Measurements from ENCODE around the gene F8A2. TPM values are rescaled to one million over a fixed set of nuclear protein-coding genes. Genes with fewer than 3 reads are reported as not detected.
"Not testable (repeated sequence)": the region's sequence is repeated elsewhere in the genome, so short reads cannot be mapped to it uniquely, and the experiment has no call there.

The F8A2 gene
- total and polyA plus RNA-seq, 2 donors = not detected

DNA sequence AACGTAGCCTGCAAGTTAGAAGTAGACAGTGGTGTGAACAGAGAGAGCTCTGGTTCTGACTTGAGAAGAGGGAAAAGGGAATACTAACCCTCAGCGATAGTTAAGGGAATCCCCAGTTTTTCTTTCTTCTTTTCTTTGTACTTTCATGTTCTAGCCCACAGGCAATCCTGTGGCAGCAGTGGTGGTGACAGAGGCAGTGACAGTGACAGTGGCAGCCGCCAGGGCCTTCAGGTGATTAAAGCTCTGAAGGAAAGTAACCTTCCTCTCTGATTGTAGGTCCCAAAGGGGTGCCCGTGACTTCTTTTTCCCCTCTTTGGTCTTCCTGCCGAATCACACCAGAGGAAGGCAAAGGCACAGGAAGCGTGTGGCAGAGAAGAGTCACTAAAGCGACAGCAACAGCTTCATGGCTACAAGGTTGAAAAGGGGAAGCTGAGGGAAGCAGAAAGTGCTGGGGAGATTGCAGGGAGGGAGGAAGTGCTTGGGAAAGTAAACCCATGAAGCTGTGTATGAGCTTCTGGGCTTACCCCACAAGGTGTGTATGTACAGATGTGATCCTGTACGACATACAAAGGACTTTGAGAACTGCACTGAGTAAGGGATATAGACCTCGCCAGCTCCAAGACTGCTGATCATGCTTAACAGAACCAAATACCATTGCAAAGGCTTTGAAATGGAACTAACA, 8.0 kb upstream of the F8A2 start:
- H3K9me3 ChIP-seq (ENCODE audit: control insufficient read depth in 2 of 2, insufficient read depth in 1 of 2, low read length in 1 of 2); H3K27me3 ChIP-seq (ENCODE audit: control insufficient read depth in 2 of 2, insufficient read depth in 1 of 2, low read length in 1 of 2); H3K27ac ChIP-seq (ENCODE audit: low read depth in 1 of 2, low read length in 1 of 2); DNase-seq (ENCODE audit: low read depth in 6 of 9, low spot score in 9 of 9); H3K36me3 ChIP-seq (ENCODE audit: control insufficient read depth in 2 of 2, insufficient read depth in 2 of 2, low read length in 1 of 2); H3K4me1 ChIP-seq (ENCODE audit: control insufficient read depth in 2 of 2, insufficient read depth in 2 of 2, low read length in 2 of 2); H3K4me3 ChIP-seq (ENCODE audit: low read length in 2 of 2): not testable (repeated sequence)
- no CpG with 5 or more reads among the region's 9 CpGs for WGBS

DNA sequence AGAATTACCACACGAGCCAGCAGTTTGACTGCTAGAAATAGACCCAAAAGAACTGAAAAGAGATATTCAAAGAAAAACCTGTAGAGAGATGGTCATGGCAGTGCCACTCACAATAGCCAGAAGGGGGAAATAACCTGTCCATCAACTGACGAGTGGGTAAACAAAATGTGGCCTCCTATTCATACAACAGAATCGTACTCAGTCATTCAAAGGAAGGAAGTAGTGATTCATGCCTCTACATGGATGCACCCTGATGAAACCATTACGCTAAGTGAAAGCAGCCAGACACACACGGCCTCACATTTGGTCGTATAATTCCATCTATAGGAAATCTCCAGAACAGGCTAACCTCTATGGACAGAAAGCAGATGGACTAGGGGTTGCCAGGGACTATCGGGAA, 2.1 kb upstream of the F8A2 start:
- DNase-seq (ENCODE audit: low read depth in 6 of 9, low spot score in 9 of 9); H3K9me3 ChIP-seq (ENCODE audit: control insufficient read depth in 2 of 2, insufficient read depth in 1 of 2, low read length in 1 of 2); H3K4me3 ChIP-seq (ENCODE audit: low read length in 2 of 2); H3K4me1 ChIP-seq (ENCODE audit: control insufficient read depth in 2 of 2, insufficient read depth in 2 of 2, low read length in 2 of 2); H3K27me3 ChIP-seq (ENCODE audit: control insufficient read depth in 2 of 2, insufficient read depth in 1 of 2, low read length in 1 of 2); H3K36me3 ChIP-seq (ENCODE audit: control insufficient read depth in 2 of 2, insufficient read depth in 2 of 2, low read length in 1 of 2); H3K27ac ChIP-seq (ENCODE audit: low read depth in 1 of 2, low read length in 1 of 2): not testable (repeated sequence)
- no CpG with 5 or more reads among the region's 7 CpGs for WGBS

DNA sequence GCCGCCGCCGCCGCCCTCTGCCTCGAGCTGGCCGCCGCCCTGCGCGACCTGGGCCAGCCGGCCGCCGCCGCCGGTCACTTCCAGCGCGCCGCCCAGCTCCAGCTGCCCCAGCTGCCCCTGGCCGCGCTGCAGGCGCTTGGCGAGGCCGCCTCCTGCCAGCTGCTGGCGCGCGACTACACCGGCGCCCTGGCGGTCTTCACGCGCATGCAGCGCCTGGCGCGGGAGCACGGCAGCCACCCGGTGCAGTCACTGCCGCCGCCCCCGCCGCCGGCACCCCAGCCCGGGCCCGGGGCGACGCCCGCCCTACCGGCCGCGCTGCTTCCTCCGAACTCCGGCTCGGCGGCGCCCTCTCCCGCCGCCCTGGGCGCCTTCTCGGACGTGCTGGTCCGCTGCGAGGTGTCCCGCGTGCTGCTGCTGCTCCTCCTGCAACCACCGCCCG, 653 bp downstream of the F8A2 start:
- not testable (repeated sequence) for H3K9me3 ChIP-seq (ENCODE audit: control insufficient read depth in 2 of 2, insufficient read depth in 1 of 2, low read length in 1 of 2); H3K27ac ChIP-seq (ENCODE audit: low read depth in 1 of 2, low read length in 1 of 2); H3K36me3 ChIP-seq (ENCODE audit: control insufficient read depth in 2 of 2, insufficient read depth in 2 of 2, low read length in 1 of 2); H3K4me3 ChIP-seq (ENCODE audit: low read length in 2 of 2); H3K27me3 ChIP-seq (ENCODE audit: control insufficient read depth in 2 of 2, insufficient read depth in 1 of 2, low read length in 1 of 2); DNase-seq (ENCODE audit: low read depth in 6 of 9, low spot score in 9 of 9); H3K4me1 ChIP-seq (ENCODE audit: control insufficient read depth in 2 of 2, insufficient read depth in 2 of 2, low read length in 2 of 2)
- no CpG with 5 or more reads among the region's 64 CpGs for WGBS

DNA sequence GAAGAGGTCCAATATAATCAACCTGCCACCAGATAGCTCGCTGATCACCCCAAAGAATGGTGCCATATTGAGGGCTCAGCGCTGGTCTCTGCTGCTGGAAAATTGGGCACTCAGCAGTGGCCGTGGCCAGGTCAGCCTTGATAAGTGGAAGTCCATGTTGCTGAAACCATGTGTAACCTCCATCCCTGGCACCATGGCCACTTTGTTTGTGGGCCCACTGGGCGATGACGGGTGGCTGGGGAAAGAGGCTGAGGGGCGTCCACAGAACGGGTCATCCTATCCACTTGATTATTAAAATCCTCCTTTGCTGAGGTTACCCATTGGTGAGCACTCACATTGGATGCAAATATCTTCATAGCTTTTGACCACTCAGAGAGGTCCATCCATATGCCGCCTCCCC, 7.7 kb downstream of the F8A2 start:
- 98% methylated on average over 8 of the region's 8 CpGs for WGBS

DNA sequence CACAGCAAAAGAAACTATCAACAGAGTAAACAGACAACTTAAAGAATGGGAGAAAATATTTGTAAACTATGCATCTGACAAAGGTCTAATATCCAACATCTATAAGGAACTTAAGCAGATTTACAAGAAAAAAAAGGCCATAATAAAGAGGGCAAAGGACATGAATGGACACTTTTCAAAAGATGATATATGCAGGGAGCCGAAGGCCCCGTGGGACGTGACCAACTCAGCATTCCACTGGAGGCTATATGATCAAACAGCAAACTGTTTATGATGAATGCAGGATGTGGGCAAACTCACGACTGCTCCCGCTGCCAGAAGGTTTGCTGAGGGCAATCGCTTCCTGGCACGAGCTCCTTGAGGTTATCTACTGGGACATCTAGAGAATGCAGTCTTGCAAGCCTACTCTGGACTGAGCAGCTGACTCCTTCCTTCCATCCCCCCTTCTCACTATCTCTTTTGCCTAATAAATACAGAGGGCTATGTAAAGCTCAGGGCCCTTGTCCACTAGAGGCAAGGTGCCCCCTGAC, 12.9 kb downstream of the F8A2 start:
- H3K9me3 ChIP-seq (ENCODE audit: control insufficient read depth in 2 of 2, insufficient read depth in 1 of 2, low read length in 1 of 2); H3K27me3 ChIP-seq (ENCODE audit: control insufficient read depth in 2 of 2, insufficient read depth in 1 of 2, low read length in 1 of 2); H3K4me1 ChIP-seq (ENCODE audit: control insufficient read depth in 2 of 2, insufficient read depth in 2 of 2, low read length in 2 of 2); H3K36me3 ChIP-seq (ENCODE audit: control insufficient read depth in 2 of 2, insufficient read depth in 2 of 2, low read length in 1 of 2); H3K4me3 ChIP-seq (ENCODE audit: low read length in 2 of 2); H3K27ac ChIP-seq (ENCODE audit: low read depth in 1 of 2, low read length in 1 of 2); DNase-seq (ENCODE audit: low read depth in 6 of 9, low spot score in 9 of 9): not testable (repeated sequence)
- 93% methylated on average over 7 of the region's 7 CpGs for WGBS

More for the DNA sequence above, 7.7 kb downstream of the F8A2 start:
- no peaks in the 10 kb centered on the region for H3K4me1 ChIP-seq (ENCODE audit: control insufficient read depth in 2 of 2, insufficient read depth in 2 of 2, low read length in 2 of 2)
- H3K4me3 ChIP-seq (ENCODE audit: low read length in 2 of 2) = no peak overlapping the region
- no peak overlapping the region for H3K27ac ChIP-seq (ENCODE audit: low read depth in 1 of 2, low read length in 1 of 2)
- H3K36me3 ChIP-seq (ENCODE audit: control insufficient read depth in 2 of 2, insufficient read depth in 2 of 2, low read length in 1 of 2) = no peaks in the 10 kb centered on the region
- H3K9me3 ChIP-seq (ENCODE audit: control insufficient read depth in 2 of 2, insufficient read depth in 1 of 2, low read length in 1 of 2) = peaks cover 0 to 7% of the 10 kb centered on the region in 2 donors
- no peaks in the 10 kb centered on the region for H3K27me3 ChIP-seq (ENCODE audit: control insufficient read depth in 2 of 2, insufficient read depth in 1 of 2, low read length in 1 of 2)
- DNase-seq (ENCODE audit: low read depth in 6 of 9, low spot score in 9 of 9) = no peak

DNA sequence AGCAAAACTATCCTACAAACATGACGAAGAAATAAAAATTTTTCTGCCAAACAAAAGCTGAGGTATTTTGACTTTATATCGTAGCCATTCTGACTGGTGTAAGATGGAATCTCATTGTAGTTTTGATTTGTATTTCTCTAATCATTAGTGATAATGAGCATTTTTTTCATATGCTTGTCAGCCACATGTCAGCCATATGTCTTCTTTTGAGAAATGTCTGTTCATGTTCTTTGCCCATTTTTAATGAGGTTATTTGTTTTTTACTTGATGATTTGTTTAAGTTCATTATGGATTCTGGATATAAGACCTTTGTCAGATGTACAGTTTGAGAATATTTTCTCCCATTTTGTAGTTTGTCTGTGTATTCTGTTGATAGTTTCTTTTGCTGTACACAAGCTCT, 24.5 kb downstream of the F8A2 start:
- no peak overlapping the region for H3K27ac ChIP-seq (ENCODE audit: low read depth in 1 of 2, low read length in 1 of 2)
- H3K27me3 ChIP-seq (ENCODE audit: control insufficient read depth in 2 of 2, insufficient read depth in 1 of 2, low read length in 1 of 2) = no peaks in the 10 kb centered on the region
- no peaks in the 10 kb centered on the region for H3K9me3 ChIP-seq (ENCODE audit: control insufficient read depth in 2 of 2, insufficient read depth in 1 of 2, low read length in 1 of 2)
- DNase-seq (ENCODE audit: low read depth in 6 of 9, low spot score in 9 of 9) = no peak
- 98% methylated on average over 2 of the region's 2 CpGs for WGBS
- H3K36me3 ChIP-seq (ENCODE audit: control insufficient read depth in 2 of 2, insufficient read depth in 2 of 2, low read length in 1 of 2) = no peaks in the 10 kb centered on the region
- no peaks in the 10 kb centered on the region for H3K4me1 ChIP-seq (ENCODE audit: control insufficient read depth in 2 of 2, insufficient read depth in 2 of 2, low read length in 2 of 2)
- no peak overlapping the region for H3K4me3 ChIP-seq (ENCODE audit: low read length in 2 of 2)

DNA sequence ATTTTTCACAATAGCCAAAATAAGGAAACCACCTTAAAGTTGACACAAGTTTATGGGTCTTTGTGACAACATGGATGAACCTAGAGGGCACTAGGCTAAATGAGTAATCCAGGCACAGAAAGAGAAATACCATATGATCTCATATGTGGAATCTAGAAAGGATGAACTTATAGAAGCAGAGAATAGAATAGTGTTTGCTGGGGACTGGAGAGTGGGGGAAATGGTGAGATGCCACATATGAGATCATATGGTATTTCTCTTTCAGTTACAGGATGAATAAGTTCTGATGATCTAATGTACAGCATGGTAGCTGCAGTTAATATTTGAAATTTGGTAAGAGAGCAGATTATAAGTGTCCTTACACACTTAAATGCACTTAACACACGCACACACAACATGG, 35.9 kb downstream of the F8A2 start:
- Histone ChIP-seq H3K4me3 (ENCODE audit: low read length in 2 of 2) (no peak overlapping the region), H3K36me3 (ENCODE audit: control insufficient read depth in 2 of 2, insufficient read depth in 2 of 2, low read length in 1 of 2) (no peaks in the 10 kb centered on the region), H3K27ac (ENCODE audit: low read depth in 1 of 2, low read length in 1 of 2) (no peak overlapping the region), H3K27me3 (ENCODE audit: control insufficient read depth in 2 of 2, insufficient read depth in 1 of 2, low read length in 1 of 2) (no peaks in the 10 kb centered on the region), H3K4me1 (ENCODE audit: control insufficient read depth in 2 of 2, insufficient read depth in 2 of 2, low read length in 2 of 2) (no peaks in the 10 kb centered on the region), H3K9me3 (ENCODE audit: control insufficient read depth in 2 of 2, insufficient read depth in 1 of 2, low read length in 1 of 2) (no peaks in the 10 kb centered on the region)
- 95% methylated on average over 1 of the region's 1 CpG for WGBS
- no peak for DNase-seq (ENCODE audit: low read depth in 6 of 9, low spot score in 9 of 9)

Other genes starting within 250 kb of the F8A2 start
- gene VBP1, start 165.6 kb upstream of the F8A2 start, total RNA-seq = 82.3 TPM
- gene VBP1, start 165.6 kb upstream of the F8A2 start, polyA plus RNA-seq = 61.1 TPM
- 4.2 TPM for gene RAB39B, start 117.6 kb upstream of the F8A2 start, total RNA-seq
- 8.1 TPM for gene RAB39B, start 117.6 kb upstream of the F8A2 start, polyA plus RNA-seq
- gene CLIC2, start 47.5 kb upstream of the F8A2 start, total RNA-seq = 17.5 TPM
- 27.0 TPM for gene CLIC2, start 47.5 kb upstream of the F8A2 start, polyA plus RNA-seq
- gene F8A3, start 76.5 kb downstream of the F8A2 start, total RNA-seq = 0.38 TPM
- 4.4 TPM for gene F8A3, start 76.5 kb downstream of the F8A2 start, polyA plus RNA-seq
- gene SPRY3, start 230.5 kb downstream of the F8A2 start, total RNA-seq = 0.19 TPM
- gene SPRY3, start 230.5 kb downstream of the F8A2 start, polyA plus RNA-seq = 0.30 TPM
- gene TMLHE, start 230.9 kb downstream of the F8A2 start, total RNA-seq = 12.8 TPM
- 7.8 TPM for gene TMLHE, start 230.9 kb downstream of the F8A2 start, polyA plus RNA-seq